ENCODE measurements around the gene C9orf50.
"Not testable (repeated sequence)": the region's sequence is repeated elsewhere in the genome, so short reads cannot be mapped to it uniquely, and the experiment has no call there.

Gene C9orf50

GRCh38 chr9:129609486-129610212 is 11.3 kb downstream of the C9orf50 start:
- no peak for DNase-seq

- peak; percentile 60 for DNase-seq
Observed at GRCh38 chr9:129608561-129609481, 12.1 kb downstream of the C9orf50 start.

GRCh38 chr9:129607027-129607387 is 13.9 kb downstream of the C9orf50 start:
- no peak for DNase-seq

GRCh38 chr9:129606161-129607026 is 14.5 kb downstream of the C9orf50 start:
- DNase-seq, result no peak

GRCh38 chr9:129604766-129605163 is 16.1 kb downstream of the C9orf50 start:
- no peak for DNase-seq

GRCh38 chr9:129604056-129604765 is 16.7 kb downstream of the C9orf50 start:
- no peak for DNase-seq

- DNase-seq, result no peak
Observed at GRCh38 chr9:129602598-129603415, 18.1 kb downstream of the C9orf50 start.

GRCh38 chr9:129601082-129601674 is 19.7 kb downstream of the C9orf50 start:
- DNase-seq, result no peak

GRCh38 chr9:129598089-129598596 is 22.8 kb downstream of the C9orf50 start:
- DNase-seq, result no peak

GRCh38 chr9:129597355-129598088 is 23.4 kb downstream of the C9orf50 start:
- peak; percentile 94 for DNase-seq

- DNase-seq, result peak; percentile 95
Observed at GRCh38 chr9:129596541-129597331, 24.2 kb downstream of the C9orf50 start.

- no peak for DNase-seq
Observed at GRCh38 chr9:129595903-129596540, 24.9 kb downstream of the C9orf50 start.

- DNase-seq, result no peak
Observed at GRCh38 chr9:129595311-129595741, 25.6 kb downstream of the C9orf50 start.

- no peak for DNase-seq
Observed at GRCh38 chr9:129594632-129595031, 26.3 kb downstream of the C9orf50 start.

GRCh38 chr9:129592790-129593189 is 28.1 kb downstream of the C9orf50 start:
- DNase-seq, result not testable (repeated sequence)

- no peak for DNase-seq
Observed at GRCh38 chr9:129591916-129592315, 29.0 kb downstream of the C9orf50 start.

GRCh38 chr9:129590466-129590865 is 30.4 kb downstream of the C9orf50 start:
- DNase-seq, result no peak

GRCh38 chr9:129587487-129588262 is 33.2 kb downstream of the C9orf50 start:
- DNase-seq, result peak; percentile 72

Measured in islet precursor cell (in vitro differentiated cells).